GM19023 (cell line): ENCODE results near the gene GALNTL6.
"Not testable (repeated sequence)": the region's sequence is repeated elsewhere in the genome, so short reads cannot be mapped to it uniquely, and the experiment has no call there.

ENCODE experiments used
- ATAC-seq: cut with Tn5 transposase; IDR thresholded peaks from one replicate; pipeline ENCODE4 v1.9.1; 2021; ENCODE audit warnings: mild to moderate bottlenecking, moderate library complexity; ENCODE audit not compliant: unreplicated experiment

Gene GALNTL6

DNA sequence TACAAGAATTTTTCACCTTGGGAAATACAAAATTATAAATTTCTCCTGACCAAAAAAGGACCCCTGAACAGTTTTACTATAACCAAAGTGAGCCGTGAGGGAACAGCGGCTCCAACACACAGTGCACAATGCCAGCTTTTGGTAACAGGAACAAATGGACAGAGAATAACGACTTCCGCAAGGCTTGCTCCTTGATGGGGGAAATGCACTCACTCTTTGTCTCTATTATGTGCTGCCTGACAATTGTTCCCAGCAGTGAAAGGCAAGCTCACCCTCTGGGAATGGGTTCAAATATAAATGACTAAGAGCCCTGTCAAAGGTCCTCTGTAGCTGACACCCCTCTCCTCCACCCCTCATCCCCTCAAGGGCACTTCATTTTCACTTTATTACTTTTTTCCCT is 1029.6 kb downstream of the GALNTL6 start:
- ATAC-seq, result no peak

DNA sequence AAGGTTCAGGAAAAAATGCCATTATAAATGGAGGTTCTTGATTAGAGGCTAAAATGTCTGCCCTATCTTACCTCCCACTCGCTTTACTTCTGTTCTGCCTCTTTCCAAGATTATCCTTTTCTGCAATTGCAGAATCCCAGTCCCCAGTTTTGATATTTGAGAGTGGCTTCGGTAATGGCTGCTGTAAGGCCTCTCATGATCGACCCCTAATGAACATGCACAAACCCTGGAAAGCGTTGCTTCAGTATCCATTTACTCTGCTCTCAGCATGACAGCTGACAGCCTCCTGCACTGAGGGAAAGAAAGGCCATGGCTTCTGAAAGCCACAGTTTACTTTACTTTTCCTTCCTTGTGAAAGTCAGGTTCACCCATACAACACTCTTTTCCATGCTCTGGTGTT is 1030.0 kb downstream of the GALNTL6 start:
- ATAC-seq, result no peak

DNA sequence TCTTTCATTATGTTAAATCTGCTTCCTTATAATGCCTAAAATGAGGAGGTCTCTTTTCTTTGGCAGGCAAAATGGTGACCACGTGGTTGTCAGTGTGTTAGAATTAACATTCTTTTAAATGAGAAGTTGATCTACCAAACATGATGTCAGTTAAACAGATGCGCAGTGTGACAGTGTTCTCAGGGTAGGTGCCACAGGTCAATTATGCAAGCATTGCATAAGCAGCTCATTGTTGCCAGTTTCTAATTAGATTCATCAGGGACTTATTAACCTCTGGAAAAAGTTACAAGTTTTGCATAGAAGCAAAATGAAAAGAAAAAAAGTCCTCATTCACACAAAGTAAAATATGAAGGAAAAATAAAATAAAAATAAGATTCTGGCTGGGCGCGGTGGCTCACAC is 1031.4 kb downstream of the GALNTL6 start:
- no peak for ATAC-seq

DNA sequence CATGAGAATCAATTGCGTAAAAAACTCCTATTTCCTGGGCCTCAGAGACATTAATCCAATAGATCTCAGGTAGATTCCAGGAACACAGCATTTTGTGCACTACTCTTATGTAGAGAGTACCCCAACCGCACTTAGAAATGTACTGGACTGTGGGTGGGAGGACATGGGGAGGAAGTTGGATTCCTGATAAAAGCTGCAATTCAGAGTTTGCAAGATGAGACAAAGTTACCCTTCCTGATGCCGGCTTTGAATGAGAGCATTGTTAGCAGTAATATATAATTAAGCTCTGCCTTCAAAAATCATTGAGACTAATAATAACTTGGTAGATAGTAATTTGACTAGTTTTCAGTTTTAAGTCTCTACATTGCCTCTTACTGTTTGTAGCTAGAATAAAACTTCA is 1032.1 kb downstream of the GALNTL6 start:
- no peak for ATAC-seq

DNA sequence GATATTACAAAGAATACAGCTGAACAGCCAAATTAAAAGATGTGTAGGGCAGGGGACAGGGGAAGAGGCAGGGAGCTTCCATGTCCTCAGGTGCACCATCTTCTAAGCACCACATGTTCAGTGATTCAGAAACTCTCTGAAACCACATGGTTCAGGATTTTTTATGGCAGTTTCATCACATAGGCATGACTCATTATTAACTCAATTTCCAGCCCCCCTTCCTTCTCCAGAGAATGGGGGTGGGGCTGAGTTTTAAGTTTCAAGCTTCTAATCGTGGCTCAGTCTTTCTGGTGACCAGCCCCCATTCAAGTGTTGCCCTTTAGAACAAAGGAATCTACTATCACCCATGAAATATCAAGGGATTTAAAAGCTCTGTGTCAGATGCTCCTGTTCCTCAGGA is 1037.6 kb downstream of the GALNTL6 start:
- ATAC-seq, result no peak

DNA sequence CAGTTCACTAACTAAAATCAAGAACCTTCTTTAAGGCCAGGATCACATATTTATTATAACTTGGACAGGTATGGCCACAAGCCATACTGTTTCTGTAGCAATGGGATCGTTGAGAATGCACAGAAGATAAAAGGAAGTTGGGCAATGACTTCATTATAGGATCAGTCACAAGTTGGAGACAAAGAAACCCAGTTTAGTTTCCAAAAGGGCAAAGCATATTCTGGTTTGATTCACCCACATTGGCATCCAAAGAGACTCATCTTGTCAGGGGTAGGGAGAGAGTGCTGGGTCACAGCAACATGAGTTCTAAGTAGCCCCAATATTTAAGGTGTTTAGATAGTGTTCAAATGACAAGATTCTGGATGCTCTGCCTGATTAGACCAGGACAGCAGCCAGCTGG is 1038.3 kb downstream of the GALNTL6 start:
- no peak for ATAC-seq

DNA sequence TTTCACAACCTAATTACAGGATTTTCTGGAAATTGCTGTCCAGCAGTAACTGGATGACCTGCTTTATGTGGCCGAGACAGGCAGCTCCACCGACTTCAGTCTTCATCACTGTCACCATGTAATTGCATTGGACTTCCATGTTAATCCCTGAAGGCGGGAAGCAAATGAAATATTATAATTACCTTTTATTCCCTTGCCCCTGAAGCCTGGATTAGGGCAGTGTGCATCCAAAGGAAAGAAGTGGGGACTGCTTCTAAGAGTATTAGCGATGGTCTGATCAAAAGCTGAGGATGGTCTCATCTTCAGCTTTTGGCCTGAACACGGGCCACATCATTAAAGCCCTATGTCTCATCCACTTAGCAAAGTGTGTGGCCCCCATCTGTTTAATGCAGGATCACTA is 1043.8 kb downstream of the GALNTL6 start:
- no peak for ATAC-seq

DNA sequence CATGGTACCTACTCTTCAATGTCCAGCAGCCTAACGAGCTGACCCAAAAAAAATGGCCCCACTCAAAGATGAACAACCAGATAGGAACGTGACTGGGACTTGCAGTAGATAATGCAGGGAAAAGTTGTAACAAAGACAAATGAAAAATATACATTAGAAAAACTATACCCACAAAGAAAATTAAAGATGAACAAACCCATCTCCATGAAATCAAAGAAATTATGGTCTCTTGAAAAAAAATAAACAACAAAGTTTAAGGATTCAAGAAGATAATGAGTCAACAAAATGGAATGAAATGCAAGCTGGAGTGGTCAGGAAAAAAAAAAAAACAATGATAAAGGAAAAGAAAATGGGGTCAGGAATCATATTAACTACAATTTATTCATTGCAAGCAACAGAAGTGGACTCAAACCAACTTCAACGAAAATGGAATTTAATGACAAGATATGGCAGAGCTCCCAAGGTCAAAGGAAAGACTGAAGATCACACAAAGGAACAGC is 1045.6 kb downstream of the GALNTL6 start:
- ATAC-seq, result no peak

DNA sequence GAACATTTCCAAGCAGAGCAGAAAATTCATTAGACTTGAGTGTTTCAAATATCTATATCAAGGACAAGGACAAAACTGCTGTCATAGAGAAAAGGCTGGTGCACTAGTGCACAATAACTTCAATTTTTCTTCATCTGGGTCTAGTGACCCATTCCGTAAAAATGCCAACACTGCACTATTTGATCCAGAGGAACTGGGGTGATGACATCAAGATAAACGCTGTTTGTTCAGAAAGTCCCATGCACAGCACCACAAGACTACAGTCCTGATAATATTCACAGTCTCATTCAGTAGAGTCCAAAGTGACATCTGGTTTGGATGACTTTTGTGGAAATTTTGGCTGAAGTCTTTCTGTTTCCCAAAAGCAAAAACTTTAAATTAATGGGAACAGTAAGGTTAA is 1051.9 kb downstream of the GALNTL6 start:
- ATAC-seq, result no peak

DNA sequence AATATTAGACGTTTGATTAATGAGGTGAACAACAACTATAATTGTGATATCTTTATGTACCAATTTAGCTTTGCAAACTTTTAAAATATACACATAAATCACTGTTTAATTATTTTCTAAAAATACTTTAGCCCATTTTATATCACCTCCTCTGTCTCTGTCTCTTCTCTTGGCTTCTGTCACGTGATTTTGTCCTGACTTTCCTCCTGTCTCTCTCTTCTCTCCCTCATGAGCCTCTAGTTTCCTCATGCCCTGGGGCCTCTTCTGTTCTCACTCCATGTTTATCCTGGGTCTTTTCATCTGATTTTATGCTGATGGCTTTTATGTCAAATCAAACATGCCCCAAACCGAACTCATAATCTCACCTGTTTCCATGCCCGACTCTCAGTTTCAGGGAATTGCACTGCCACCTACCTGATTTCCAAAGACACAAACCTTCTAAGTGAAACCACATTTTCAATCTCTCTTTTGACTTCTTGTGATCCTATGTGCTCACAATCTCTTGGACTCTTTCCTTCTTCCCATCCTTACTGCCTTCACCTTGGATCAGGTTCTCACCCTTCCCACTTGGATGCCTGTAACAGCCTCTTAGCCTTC is 1052.4 kb downstream of the GALNTL6 start:
- ATAC-seq, result no peak

DNA sequence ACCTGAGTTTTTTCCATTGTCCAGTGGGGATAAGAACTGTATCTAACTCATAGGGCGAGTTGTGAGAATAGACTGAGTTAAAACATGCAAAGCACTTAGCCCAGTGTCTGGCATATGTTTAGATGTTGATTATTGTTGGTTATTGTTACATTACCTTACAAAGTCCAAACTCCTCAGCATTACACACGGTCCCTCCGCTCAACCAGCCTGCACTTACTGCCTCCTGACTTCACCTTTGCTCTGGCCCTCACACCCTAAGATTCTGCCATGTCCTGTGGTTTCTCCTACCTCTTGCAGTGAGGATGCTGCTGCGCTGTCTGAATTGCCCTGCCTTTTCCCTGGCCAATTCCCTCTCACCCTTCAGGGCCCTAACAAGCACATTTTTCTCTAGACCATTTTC is 1053.2 kb downstream of the GALNTL6 start:
- ATAC-seq, result no peak

DNA sequence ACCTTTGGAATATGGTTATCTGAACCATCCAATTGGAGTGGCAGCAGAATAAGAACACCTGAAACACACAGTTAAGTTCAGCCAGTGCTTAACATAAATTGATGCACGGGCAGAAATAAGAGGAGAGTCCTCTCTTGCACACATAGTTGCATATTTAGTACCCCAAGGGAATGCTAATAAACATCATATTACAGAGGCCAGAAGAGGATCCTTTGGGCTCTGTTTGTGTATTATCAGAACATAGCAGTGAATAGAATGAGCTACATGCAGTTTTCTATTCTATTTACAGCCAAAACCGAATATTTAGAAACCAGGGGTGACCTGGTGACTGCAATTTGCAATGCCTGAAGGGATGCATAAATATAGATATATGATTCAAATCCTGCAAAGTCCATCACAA is 1054.6 kb downstream of the GALNTL6 start:
- ATAC-seq, result no peak

DNA sequence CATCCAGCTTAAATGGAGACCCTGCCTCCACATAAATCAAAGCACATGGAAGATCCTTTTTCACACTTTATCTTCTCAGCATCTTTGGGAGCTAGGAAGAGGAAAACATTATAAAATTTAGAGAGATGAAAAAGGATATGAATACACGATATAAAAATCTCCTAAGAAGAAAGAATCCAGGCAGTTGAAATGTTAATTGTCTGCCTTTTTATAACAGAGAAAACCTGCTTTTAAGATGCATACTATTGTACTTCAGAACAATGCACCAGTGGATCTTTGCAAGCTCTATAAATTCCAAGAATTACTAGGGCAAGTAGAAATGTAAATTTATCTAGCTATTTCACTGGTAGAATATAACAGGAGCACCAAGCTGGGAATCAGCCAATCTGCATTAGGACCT is 1055.1 kb downstream of the GALNTL6 start:
- no peak for ATAC-seq

DNA sequence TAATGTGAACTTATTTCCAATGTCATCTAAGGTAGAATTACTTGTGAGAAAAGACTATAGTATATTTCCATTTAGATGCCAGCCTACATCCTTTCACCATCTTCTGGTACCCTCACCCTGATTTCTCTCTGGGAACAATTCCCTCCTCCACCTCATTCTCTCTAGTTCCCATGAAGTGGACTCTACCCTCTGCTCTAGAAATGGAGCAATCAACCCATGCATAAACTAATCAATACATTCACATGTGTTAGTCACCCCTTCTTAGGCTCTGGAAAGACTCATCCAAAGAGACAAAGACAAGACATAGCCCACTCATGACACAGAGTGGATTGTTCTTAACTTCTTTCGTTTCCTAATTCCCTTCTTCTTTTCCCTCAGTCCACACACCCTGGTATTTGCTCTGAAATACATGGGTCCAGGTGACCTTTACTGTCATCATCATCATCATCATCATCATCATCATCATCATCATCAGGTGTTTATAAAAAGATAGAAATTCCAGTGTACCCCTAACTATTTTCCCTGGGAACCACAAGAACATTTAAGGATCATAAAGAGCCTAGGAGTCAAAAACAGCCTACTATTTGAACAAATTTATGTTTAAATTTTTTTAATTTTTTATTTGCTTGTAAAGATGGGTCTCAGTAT is 1056.5 kb downstream of the GALNTL6 start:
- no peak for ATAC-seq

DNA sequence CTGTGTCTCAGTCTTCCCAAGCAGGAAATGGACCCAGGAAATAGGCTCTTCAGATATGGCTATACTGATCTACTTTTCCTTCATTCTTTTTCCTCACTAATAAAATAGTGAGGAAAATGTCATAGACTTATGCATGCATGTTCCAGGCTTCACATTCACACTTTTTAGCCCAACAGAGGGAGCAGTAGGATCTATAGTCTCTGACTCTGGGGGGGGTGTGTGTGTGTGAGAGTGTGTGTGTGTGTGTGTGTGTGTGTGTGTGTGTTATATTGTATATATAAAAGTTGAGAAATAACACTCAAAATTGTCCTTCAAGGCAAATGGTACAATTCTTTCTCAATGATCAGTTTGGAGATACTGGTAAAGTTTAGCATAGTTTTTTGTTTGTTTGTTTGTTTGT is 1058.2 kb downstream of the GALNTL6 start:
- no peak for ATAC-seq

DNA sequence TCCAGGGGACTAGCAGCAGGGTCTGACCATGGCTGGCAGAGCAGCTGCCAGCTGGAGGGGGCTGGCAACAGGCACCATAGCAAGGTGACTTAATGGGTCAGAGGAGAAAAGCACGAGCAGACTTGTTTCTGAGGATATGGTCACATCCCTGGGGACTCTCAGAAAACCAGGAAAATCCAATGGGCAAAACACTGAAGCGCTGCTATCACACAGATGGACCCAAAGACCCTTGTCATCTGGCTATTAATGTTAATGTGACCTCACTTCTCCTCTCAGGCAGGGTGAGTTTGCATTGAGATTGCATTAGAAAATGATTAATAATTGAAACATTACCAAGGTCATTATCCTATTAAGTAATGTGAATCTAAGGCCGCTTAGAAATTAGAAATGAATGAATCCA is 1061.7 kb downstream of the GALNTL6 start:
- no peak for ATAC-seq

DNA sequence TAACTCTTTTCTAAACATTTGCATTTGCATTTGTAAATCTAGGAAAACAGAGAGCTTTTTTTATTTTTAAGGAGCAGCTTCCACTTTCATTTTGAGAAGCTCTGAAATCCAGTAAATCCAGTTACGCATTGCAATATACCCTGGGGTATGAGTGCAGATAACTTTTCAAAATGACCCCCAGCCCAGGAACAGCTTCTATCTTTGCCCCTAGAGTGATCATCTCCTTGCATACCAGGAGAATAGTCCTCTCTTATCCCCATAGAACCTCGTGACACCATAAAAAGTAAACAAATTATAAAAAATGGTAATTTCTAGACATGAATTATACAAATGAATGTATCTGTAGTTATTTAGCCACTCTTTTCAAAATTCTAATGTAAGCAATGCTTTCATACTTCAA is 1063.2 kb downstream of the GALNTL6 start:
- ATAC-seq, result no peak

DNA sequence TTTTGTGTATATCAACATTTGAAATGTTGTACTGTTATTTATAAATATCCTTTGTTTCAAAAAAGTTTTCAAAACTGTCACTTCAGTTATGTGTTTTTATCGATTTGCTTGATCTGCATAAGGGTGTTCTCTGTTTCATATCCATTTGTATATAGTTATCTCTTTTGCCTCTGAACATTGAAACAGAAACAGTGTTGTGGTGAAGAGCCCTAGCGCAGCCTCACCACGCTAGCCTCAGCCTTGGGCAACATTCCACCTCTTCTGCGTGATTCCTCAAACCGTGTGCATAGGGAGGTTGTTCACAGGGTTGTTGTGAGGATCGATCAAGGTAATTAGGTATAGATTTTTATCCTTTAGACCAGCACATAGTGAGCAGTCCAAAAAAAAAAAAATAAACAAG is 1068.4 kb downstream of the GALNTL6 start:
- ATAC-seq, result no peak

DNA sequence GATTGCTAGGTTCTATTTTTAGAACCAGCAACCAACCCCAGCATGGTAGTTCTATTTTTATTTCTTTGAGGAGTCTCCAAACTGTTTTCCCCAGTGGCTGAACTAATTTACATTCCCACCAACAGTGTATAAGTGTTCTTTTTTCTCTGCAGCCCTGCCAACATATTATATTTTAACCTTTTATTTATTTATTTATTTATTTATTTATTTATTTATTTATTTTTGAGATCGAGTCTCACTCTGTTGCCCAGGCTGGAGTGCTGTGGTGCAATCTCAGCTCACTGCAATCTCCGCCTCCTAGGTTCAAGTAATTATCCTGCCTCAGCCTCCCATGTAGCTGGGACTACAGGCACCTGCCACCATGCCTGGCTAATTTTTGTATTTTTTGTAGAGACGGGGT is 1074.2 kb downstream of the GALNTL6 start:
- ATAC-seq, result not testable (repeated sequence)

DNA sequence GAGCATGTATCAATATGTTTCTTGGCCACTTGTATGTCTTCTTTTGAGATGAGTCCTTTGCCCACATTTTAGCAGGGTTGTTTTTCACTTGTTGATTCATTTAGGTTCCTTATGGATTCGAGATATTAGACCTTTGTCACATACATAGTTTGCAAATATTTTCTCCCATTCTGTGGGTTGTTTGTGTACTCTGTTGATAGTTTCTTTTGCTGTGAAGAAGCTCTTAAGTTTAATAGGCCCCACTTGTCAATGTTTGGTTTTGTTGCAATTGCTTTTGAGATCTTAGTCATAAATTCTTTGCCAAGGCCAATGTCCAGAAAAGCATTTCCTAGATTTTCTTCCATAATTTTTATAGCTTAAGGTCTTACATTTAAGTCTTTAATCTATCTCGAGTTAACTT is 1074.8 kb downstream of the GALNTL6 start:
- no peak for ATAC-seq

DNA sequence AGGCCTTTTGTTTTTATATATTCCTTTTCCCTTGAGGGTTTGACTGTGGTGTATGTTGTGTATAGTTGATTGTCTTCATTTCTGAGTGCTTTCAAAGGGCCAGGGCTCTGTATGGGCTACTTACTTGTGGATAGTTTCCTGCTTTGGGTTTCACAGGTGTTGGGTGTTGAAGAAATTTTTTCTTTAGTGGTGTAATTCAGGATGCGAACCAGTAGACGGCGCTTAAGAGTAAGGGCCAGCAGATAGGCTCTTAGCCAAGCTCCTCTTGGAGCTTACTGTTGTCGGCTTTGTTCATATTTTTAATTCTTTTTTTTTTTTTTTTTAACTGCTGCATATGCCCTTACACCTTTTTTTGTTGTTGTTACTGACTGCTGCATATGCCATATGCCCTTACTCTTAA is 1079.1 kb downstream of the GALNTL6 start:
- ATAC-seq, result no peak

DNA sequence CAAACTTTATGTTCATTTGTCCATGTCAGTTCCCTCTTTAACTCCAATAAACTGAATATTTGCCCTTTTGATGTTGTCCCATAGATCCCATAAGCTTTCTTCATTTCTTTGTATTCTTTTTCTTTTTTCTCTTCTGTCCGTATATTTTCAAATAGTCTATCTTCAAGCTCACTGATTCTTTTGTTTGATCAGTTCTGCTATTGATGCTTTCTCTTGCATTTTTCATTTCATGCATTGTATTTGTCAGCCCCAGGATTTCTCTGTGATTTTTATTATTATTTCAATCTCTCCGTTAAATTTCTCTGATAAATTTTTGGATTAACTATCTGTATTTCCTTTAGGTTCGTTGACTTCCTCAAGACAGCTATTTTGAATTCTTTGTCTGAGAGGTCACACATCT is 1082.5 kb downstream of the GALNTL6 start:
- ATAC-seq, result no peak

DNA sequence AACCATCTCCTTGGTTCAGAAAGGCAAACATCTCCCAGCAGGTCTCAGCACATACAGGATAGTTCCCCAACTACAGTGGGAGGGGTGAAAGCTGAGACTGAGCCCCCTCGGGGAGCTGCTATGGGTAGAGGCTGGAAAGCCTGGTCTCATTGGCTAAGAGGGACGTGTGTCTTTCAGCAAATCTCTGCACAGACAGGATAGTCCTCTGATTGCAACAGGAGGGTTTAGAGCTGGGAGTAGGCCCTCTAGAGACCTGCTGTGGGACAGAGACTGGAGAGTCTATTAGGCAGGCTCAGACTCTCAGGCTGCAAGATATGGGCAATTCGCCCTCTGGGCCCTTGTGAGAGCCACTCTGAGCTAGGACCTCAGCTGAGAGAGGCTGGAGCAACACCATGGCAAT is 1083.8 kb downstream of the GALNTL6 start:
- ATAC-seq, result no peak
